GM12875 (cell line): ENCODE results near the gene THAP11.
"Not testable (repeated sequence)": the region's sequence is repeated elsewhere in the genome, so short reads cannot be mapped to it uniquely, and the experiment has no call there.

Experiments used
- H3K4me3 ChIP-seq: one replicate; pipeline ENCODE4 v1.5.1; 2011; ENCODE audit warnings: low read depth, low read length, control low read depth
- CTCF ChIP-seq: IDR thresholded peaks from 2 replicates; pipeline ENCODE4 v1.5.1; 2011; ENCODE audit warnings: low read depth, mild to moderate bottlenecking, control low read depth, inconsistent platforms, low read length, moderate library complexity, borderline replicate concordance; ENCODE audit not compliant: insufficient read depth

Gene THAP11

GRCh38 chr16:67862623-67863583 lies 20.8 kb downstream of the THAP11 start:
- TF ChIP-seq CTCF, result no peak
- H3K4me3 ChIP-seq, result no peak overlapping the region

- not testable (repeated sequence) for H3K4me3 ChIP-seq
Measured at GRCh38 chr16:67864044-67864443, 21.9 kb downstream of the THAP11 start.

GRCh38 chr16:67864594-67864993 lies 22.5 kb downstream of the THAP11 start:
- H3K4me3 ChIP-seq, result no peak overlapping the region
- no peak for TF ChIP-seq CTCF

GRCh38 chr16:67865318-67865717 lies 23.2 kb downstream of the THAP11 start:
- no peak overlapping the region for H3K4me3 ChIP-seq
- TF ChIP-seq CTCF, result peak; percentile 54; the same call in 1 of the 2 replicates

- H3K4me3 ChIP-seq, result no peak overlapping the region
- no peak for TF ChIP-seq CTCF
Measured at GRCh38 chr16:67868290-67868689, 26.2 kb downstream of the THAP11 start.

- H3K4me3 ChIP-seq, result no peak overlapping the region
- TF ChIP-seq CTCF, result no peak
Measured at GRCh38 chr16:67869653-67870052, 27.5 kb downstream of the THAP11 start.

GRCh38 chr16:67871256-67871655 lies 29.1 kb downstream of the THAP11 start:
- H3K4me3 ChIP-seq, result no peak overlapping the region
- no peak for TF ChIP-seq CTCF
